GM15510 (cell line): Measurements from ENCODE around the gene SDCCAG8.

ENCODE experiments used
- POLR2A ChIP-seq: IDR thresholded peaks from 3 replicates; pipeline ENCODE4 v1.6.1; 2011; ENCODE audit warnings: borderline replicate concordance; ENCODE audit not compliant: insufficient read length; ENCODE audit errors: extremely low read depth

SDCCAG8 gene

GRCh38 chr1:243535014-243535413 is 279.2 kb downstream of the SDCCAG8 start:
- no peak for TF ChIP-seq POLR2A

- TF ChIP-seq POLR2A = no peak
Observed at GRCh38 chr1:243539636-243540035, 283.8 kb downstream of the SDCCAG8 start.

GRCh38 chr1:243542739-243543415 is 287.0 kb downstream of the SDCCAG8 start:
- no peak for TF ChIP-seq POLR2A

- no peak for TF ChIP-seq POLR2A
Observed at GRCh38 chr1:243543501-243543900, 287.7 kb downstream of the SDCCAG8 start.

DNA sequence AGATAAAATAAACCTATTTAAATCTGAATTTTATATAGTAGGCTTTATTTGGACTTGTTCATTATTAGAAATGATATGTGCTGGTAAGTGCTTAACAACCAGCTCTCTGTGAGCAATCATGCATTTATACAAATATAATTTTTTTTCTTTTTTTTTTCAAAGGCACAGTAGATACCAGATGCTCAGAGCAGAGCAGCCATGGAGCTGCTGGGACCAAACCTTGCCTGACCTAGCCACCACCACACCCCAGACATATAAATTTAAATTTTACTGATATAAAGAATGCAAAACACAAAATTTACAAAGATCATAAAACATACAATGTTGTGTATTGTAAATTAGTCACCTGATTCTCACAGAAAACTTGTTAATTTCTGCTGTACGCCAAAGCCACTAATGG is 290.6 kb downstream of the SDCCAG8 start:
- TF ChIP-seq POLR2A = no peak

DNA sequence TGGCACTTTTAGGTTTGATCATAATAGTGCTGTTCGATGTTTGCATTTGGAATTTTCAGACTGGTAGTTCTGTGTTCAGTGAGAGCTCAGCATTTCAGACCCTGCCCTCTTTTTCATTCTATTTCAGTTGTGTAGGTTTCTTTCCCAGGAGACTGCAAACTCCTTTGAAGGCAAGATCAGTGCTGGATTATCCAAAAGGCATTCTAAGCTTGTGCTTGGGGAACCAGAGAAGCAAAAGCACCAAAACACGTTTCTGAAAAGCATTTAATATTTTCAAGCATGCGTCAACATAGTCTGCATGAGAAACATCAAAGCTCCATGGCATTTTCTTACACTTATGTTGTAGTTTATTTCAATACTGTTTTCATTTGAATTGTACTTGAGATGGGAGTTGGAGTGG is 292.1 kb downstream of the SDCCAG8 start:
- no peak for TF ChIP-seq POLR2A

- TF ChIP-seq POLR2A = no peak
Observed at GRCh38 chr1:243548516-243548915, 292.7 kb downstream of the SDCCAG8 start.

GRCh38 chr1:243549108-243549507 is 293.3 kb downstream of the SDCCAG8 start:
- no peak for TF ChIP-seq POLR2A
